Eye (tissue), 1 donor: ENCODE measurements around the gene SS18L1.

Experiments
- DNase-seq: peaks from one replicate; pipeline ENCODE4 v3.0.0-alpha.2; 2015

The SS18L1 gene

GRCh38 chr20:62120990-62121775 is 22.4 kb upstream of the SS18L1 start:
- DNase-seq = no peak

GRCh38 chr20:62121776-62122653 is 21.6 kb upstream of the SS18L1 start, which contains the start of gene LSM14B:
TSS of gene LSM14B (plus strand) at chr20:62122475. CDS start at chr20:62122667, 192 bp downstream.
- DNase-seq = peak; percentile 98

- DNase-seq = peak; percentile 75
Observed at GRCh38 chr20:62122654-62123449, 20.7 kb upstream of the SS18L1 start.

GRCh38 chr20:62123450-62124118 is 20.0 kb upstream of the SS18L1 start:
- peak; percentile 25 for DNase-seq

GRCh38 chr20:62126141-62126540 is 17.4 kb upstream of the SS18L1 start:
- DNase-seq = no peak

- no peak for DNase-seq
Observed at GRCh38 chr20:62127799-62128198, 15.8 kb upstream of the SS18L1 start.

GRCh38 chr20:62128502-62128901 is 15.1 kb upstream of the SS18L1 start:
- DNase-seq = no peak

- no peak for DNase-seq
Observed at GRCh38 chr20:62129731-62130531, 13.6 kb upstream of the SS18L1 start.

- DNase-seq = no peak
Observed at GRCh38 chr20:62131560-62132320, 11.8 kb upstream of the SS18L1 start.

- DNase-seq = no peak
Observed at GRCh38 chr20:62132421-62132820, 11.1 kb upstream of the SS18L1 start.

GRCh38 chr20:62133051-62133845 is 10.3 kb upstream of the SS18L1 start:
- no peak for DNase-seq

- no peak for DNase-seq
Observed at GRCh38 chr20:62133864-62134263, 9.7 kb upstream of the SS18L1 start.

- DNase-seq = no peak
Observed at GRCh38 chr20:62134735-62135231, 8.8 kb upstream of the SS18L1 start.

- no peak for DNase-seq
Observed at GRCh38 chr20:62135573-62136266, 7.8 kb upstream of the SS18L1 start.

- DNase-seq = peak; percentile 84
Observed at GRCh38 chr20:62136283-62137091, 7.1 kb upstream of the SS18L1 start.

- DNase-seq = no peak
Observed at GRCh38 chr20:62137092-62137384, 6.5 kb upstream of the SS18L1 start.

- no peak for DNase-seq
Observed at GRCh38 chr20:62137478-62138203, 5.9 kb upstream of the SS18L1 start.

GRCh38 chr20:62138204-62138543 is 5.4 kb upstream of the SS18L1 start:
- DNase-seq = no peak
